GM12801 (cell line): Measurements from ENCODE around the gene ALPG.

Experiments
- CTCF ChIP-seq: IDR thresholded peaks from one replicate; pipeline ENCODE4 v1.5.1; 2011; ENCODE audit warnings: control low read depth; ENCODE audit not compliant: insufficient read length; ENCODE audit errors: extremely low read depth

The ALPG gene

GRCh38 chr2:232393556-232393955 lies 13.1 kb upstream of the ALPG start:
- no peak for TF ChIP-seq CTCF

- no peak for TF ChIP-seq CTCF
These were observed 11.1 kb upstream of the ALPG start for GRCh38 chr2:232395586-232395985.

GRCh38 chr2:232396683-232397082 lies 10.0 kb upstream of the ALPG start:
- TF ChIP-seq CTCF: no peak

- TF ChIP-seq CTCF: no peak
These were observed 8.2 kb upstream of the ALPG start for GRCh38 chr2:232398293-232399034.

- TF ChIP-seq CTCF: no peak
These were observed 6.2 kb upstream of the ALPG start for GRCh38 chr2:232400256-232401015.

- no peak for TF ChIP-seq CTCF
These were observed 4.1 kb upstream of the ALPG start for GRCh38 chr2:232402518-232402917.

- no peak for TF ChIP-seq CTCF
These were observed 617 bp upstream of the ALPG start for GRCh38 chr2:232405943-232406510.
